ENCODE data around the gene PDCD4. TPM values are rescaled to one million over a fixed set of nuclear protein-coding genes. Genes with fewer than 3 reads are reported as not detected.

Gene PDCD4
- total and polyA plus RNA-seq, 2 of the 4 experiments (the other 2 are of a cell fraction), result 10.9 to 49.7 TPM

DNA sequence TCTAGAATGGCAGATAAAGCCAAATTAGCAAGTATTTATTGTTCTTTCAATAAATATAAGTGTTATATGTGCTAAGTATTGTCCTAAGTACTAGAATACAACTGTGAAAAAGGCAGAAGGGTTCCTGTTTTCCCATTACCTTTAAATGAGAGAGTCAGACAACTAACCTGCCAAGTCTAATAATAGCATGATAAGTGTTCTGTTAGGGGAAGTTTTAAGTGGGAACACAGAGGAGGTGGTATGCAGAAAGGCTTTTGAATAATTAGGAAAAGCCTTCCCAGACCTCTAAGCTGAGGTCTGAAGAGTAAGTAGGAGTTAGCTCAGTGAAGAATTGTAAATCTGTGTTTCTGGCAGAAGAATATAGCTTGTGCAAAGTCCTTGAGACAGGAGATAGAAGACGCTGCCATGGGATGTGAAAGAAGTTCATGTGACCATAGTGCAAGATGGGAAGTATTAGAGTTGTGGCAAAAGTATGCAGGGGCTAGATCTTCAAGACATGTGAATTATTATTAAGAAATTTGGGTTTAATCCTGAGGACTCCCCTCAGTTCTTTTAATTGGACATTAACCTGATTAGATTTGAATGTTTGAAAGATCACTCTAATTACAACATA, 60.1 kb downstream of the PDCD4 start:
- in situ Hi-C loops (cut with MboI; ENCODE audit: low sequenced_read_pairs), result no loop called here
- Histone ChIP-seq H3K23ac (ENCODE audit: low read depth, low read length) (no peak overlapping the region), H2AK5ac (ENCODE audit: low read depth, low read length) (no peak overlapping the region), H3K79me1 (ENCODE audit: low read depth in 1 of 2, low read length in 2 of 2) (peaks cover 14 to 43% of the 10 kb centered on the region in 2 experiments), H3K18ac (ENCODE audit: low read depth, low read length) (no peak overlapping the region), H2BK5ac (ENCODE audit: low read depth, low read length, poor library complexity, severe bottlenecking) (no peak overlapping the region), H3K27ac (ENCODE audit: insufficient read depth, low read length) (no peak overlapping the region), H3K56ac (ENCODE audit: extremely low read depth, insufficient read depth, low read length) (no peak overlapping the region), H2BK20ac (ENCODE audit: low read depth, low read length) (no peak overlapping the region), H2BK120ac (ENCODE audit: low read depth, low read length) (no peak overlapping the region), H3K4ac (ENCODE audit: low read depth, low read length) (no peak overlapping the region), H4K8ac (ENCODE audit: low read depth in 2 of 2, low read length in 2 of 2) (no peak overlapping the region), H3K9me3 (ENCODE audit: control insufficient read depth, insufficient read depth, low read length) (no peaks in the 10 kb centered on the region), H3K14ac (replicated peaks; ENCODE audit: low read depth, low read length) (no peak overlapping the region), H3K4me1 (ENCODE audit: control insufficient read depth, insufficient read depth, low read length) (peaks cover 5% of the 10 kb centered on the region), H3K4me3 (ENCODE audit: insufficient read depth, low read depth, low read length) (no peak overlapping the region), H3K9ac (ENCODE audit: low read depth, low read length) (no peak overlapping the region), H4K20me1 (ENCODE audit: insufficient read depth, low read length) (peaks cover 54% of the 10 kb centered on the region), H2BK15ac (ENCODE audit: low read depth, low read length) (no peak overlapping the region), H3K4me2 (ENCODE audit: low read depth, low read length) (no peak overlapping the region), H4K5ac (ENCODE audit: low read depth, low read length) (no peak overlapping the region), H2AFZ (replicated peaks; ENCODE audit: low read length, poor library complexity) (no peak overlapping the region), H3K36me3 (ENCODE audit: control insufficient read depth, insufficient read depth, low read length) (peaks cover 2% of the 10 kb centered on the region; the same call in 1 of the 2 replicates), H3K9me1 (ENCODE audit: insufficient read depth, low read length) (peaks cover 12% of the 10 kb centered on the region), H3K27me3 (ENCODE audit: control insufficient read depth, insufficient read depth, low read length) (no peaks in the 10 kb centered on the region), H4K91ac (ENCODE audit: insufficient read depth, low read depth, low read length) (no peak overlapping the region), H2AK9ac (replicated peaks; ENCODE audit: low read depth, low read length, poor library complexity) (no peak overlapping the region)
- no peak for DNase-seq
- intact Hi-C loops (cut with micrococcal nuclease), result loop anchor here (5.0 kb wide), 1 partner anchor 55 kb away; no protein-coding TSS in a partner anchor
- no CpG with 5 or more reads among the region's 1 CpG for WGBS, 2 experiments (ENCODE audit: extremely low coverage in 2 of 2, insufficient read length in 1 of 2)
- BruUV-seq (replicated peaks), result no TSS peak
- no peak for ATAC-seq (ENCODE audit: low read depth)
- no peak for TF ChIP-seq CHD1 (IDR thresholded peaks at IDR 0.05; ENCODE audit: low read depth, low read length)
- TF ChIP-seq BHLHE40 (IDR thresholded peaks at IDR 0.05; ENCODE audit: low read depth, low read length), result no peak
- TF ChIP-seq POLR2A (IDR thresholded peaks at IDR 0.05; ENCODE audit: low read depth, low read length), result no peak
- TF ChIP-seq RFX5 (IDR thresholded peaks at IDR 0.05; ENCODE audit: low read depth, low read length), result no peak
- TF ChIP-seq RAD21 (IDR thresholded peaks at IDR 0.05; ENCODE audit: low read length), result no peak
- no peak for TF ChIP-seq USF2 (IDR thresholded peaks at IDR 0.05; ENCODE audit: low read depth, low read length)
- TF ChIP-seq MAZ (IDR thresholded peaks at IDR 0.05; ENCODE audit: borderline replicate concordance, low read depth, low read length), result no peak
- no peak for TF ChIP-seq SMC3 (IDR thresholded peaks at IDR 0.05; ENCODE audit: low read depth, low read length)
- no peak for TF ChIP-seq CEBPB (IDR thresholded peaks at IDR 0.05; ENCODE audit: low read depth, low read length)
- no peak for TF ChIP-seq MAFK (IDR thresholded peaks at IDR 0.05; ENCODE audit: low read depth, low read length)
- no peak for TF ChIP-seq FOS (IDR thresholded peaks at IDR 0.05; ENCODE audit: low read depth, low read length)
- TF ChIP-seq MXI1 (IDR thresholded peaks at IDR 0.05; ENCODE audit: borderline replicate concordance, low read depth, low read length), result no peak
- TF ChIP-seq ELK1 (IDR thresholded peaks at IDR 0.05; ENCODE audit: borderline replicate concordance, low read depth, low read length), result no peak
- dilution Hi-C loops (cut with HindIII; ENCODE audit: low sequenced_read_pairs, unreplicated experiment), result no loop called here
- POLR2A ChIA-PET (ENCODE audit: unreplicated experiment), result no interaction called here
- CTCF ChIA-PET, result no interaction called here

All from IMR-90 (cell line).